ENCODE measurements around the gene TCF7L2.

The TCF7L2 gene

DNA sequence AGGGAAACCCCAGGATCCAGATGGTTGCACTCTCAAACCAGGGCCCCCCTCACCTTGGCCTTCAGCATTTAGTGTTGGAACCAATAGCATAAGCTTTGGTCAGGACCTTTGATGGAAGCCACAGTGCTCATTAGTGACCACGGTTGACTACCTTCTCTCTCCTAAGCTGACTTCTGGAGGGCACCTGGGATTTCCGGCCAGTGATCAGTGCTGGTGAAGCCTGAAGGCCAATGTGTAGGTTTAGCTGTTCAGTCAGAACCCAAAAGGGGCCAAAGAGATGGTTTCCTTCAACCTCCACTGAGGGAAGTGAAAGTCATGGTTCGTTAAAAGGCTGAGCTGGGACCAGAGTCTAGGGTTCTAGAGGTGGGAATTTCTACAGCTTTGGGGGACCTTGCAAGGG lies 46.4 kb downstream of the TCF7L2 start:
- DNase-seq (ENCODE audit: low read depth in 2 of 2) = no peak

DNA sequence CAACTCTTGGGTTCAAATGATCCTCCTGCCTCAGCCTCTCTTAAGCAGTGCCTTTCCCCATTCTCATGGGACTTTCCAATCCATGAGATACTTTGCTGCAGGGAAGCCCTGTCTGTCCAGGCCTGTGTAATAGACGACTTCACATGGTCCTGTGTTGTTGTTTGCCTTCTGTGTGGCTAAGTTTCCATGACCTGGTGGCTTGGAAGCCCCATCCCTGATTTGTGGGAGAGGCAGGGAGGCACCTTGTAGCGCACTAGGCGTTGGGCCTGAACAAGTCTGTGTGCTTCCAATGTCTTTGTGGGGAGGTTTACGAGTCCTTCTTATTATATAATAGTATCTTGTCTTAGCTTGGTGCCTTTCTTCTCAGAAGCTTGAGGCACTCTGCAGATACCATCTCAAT lies 49.1 kb downstream of the TCF7L2 start:
- DNase-seq (ENCODE audit: low read depth in 2 of 2) = no peak

DNA sequence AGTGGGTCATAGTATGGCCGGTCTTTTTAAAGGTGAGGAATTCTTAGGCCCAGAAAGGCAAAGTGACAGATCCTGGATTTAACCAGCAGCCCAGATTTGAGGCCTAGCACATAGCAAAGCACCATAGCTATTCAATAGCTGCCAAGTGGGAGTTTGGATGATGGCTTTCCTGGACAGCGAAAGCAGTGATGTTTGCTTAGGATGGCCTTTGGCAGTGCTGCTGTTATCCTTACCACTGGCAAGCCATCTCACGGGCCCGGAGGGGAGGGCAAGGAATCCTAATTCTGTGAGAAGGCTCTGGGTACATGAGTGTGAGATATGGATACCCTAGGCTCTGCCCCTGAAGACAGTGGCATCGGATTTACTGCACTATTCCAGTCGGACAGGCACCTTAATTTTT lies 50.4 kb downstream of the TCF7L2 start:
- DNase-seq (ENCODE audit: low read depth in 2 of 2) = no peak

DNA sequence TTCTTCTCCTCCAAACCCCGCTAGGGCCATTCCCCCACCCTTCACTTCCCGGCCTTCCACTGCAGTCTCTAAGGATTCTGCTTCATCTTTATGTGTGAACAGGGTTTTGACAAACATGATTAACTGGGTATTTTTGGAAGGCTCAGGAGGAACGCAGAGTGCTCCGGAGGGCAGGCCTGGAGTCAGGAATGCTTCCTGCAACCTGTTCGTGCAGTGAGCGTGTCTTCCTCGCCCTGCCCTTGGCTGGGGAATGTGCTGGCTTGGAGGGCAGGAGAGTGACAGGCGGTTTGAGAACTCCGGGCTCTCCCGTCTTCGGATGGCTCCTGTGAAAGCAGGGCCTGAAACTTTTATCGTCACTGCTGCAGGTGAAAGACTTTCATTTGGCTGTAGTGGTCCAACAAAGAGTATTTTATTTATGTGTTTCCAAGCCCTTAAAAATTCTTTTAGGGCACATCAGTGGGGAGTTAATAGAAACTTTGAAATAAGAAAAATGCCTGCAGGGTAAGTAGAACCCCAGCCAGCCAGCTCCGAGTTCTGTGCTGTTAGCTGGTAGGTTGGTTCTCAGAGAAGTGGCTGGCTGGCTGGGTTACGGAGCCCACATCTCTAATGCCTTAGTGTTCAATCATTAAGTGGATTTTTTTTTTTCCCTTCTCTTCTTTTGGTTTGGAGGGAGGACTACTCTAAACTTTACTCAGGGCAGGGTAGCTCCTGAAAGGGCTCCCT lies 51.0 kb downstream of the TCF7L2 start:
- DNase-seq (ENCODE audit: low read depth in 2 of 2) = no peak

DNA sequence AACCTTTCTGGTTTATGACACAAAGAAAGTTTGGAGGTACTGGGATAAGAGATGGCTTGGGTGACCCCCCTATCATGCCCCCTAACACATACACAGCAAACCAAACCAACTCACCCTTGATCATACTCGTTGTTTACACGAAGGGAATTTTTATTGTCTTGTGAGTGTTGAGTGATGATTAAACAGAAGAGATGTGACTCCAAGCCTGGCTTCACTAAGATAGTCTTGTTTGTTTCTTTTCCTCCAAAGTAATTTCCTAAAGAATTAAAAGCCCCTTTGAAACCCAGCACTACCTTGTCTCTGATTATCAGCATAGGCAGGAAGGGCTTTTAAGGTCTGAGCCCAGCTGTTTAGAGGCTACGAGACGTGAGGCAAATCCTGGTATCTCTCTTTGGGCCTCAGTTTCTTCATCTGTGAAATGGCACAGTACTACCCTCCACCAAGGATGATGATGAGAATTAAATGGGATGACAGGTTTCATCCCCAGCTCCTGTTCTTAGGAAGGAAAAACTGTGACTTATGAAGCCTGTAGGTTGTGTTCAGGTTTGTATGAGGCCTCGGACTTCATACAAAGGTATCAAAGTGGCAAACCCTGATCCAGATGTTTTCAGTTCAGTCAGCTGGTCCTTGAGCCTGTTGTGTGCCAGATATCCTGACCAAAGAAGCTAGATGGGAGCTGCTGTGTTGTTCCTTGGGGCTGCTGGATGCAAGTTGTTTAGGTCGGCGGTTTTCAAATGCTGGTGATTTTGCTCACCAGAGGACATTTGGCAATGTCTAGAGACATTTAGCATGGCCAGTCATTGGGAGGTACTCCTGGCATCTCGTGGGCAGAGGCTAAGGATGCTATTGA lies 51.8 kb downstream of the TCF7L2 start:
- no peak for DNase-seq (ENCODE audit: low read depth in 2 of 2)

DNA sequence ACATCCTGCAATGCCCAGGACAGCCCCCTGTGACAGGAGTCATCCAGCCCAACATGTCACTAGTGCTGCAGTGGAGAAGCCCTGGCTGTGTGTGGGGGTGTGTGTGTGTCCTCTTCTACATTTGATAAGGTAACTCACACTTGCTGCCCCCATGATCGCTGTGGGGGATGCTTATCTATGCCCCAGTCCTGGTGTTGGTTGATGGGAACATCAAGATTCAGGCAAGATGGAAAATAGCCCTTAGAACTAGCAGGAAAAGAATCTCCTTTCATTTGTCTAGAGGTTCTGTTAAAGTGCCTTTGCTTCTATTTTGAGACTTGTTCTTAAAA lies 52.4 kb downstream of the TCF7L2 start:
- no peak for DNase-seq (ENCODE audit: low read depth in 2 of 2)

DNA sequence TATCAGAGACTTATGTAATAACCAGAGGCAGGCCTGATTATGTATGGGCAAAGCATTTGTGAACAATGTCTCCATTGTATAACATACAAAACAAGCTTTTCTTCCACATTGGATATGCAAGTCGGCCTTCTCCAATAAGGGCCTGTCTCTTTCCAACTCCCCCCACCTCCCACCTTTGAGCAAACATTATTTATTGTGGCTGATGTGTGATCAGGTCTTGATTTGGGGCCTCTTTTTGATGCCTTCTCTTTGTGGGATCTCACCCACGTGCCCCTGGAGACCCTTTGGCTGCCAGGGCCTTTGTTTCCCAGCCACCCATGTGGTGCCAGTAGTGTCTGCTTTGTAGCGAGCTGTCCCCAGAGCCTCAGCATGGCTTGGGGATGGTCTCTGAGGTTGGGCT lies 53.0 kb downstream of the TCF7L2 start:
- no peak for DNase-seq (ENCODE audit: low read depth in 2 of 2)

DNA sequence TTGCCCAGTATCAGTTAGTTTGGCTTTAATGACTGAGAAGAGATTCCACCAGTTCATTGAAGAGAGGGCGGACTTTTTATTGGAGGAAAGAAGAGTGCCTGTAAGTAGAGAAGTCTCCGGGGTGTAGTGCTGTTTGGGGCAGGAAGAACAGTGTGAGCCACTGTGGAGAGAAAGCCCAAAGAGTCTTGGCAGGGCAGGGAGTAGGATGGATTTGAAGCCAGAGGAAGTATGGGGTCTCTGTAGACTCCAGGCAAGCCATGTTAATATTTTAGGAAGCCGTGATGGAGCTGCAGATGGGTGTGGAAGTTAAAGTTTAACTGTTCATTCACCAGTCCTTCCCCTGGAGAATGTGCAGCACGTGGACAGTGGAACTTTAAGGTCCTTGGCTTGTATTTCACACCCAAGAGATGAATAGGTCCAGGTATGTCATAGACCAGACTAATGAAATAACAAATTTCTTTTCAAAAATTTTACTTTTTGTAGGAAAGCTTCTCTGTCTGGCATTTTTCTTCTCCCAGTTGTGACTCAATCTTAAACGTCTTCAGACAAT lies 54.1 kb downstream of the TCF7L2 start:
- DNase-seq (ENCODE audit: low read depth in 2 of 2) = no peak

DNA sequence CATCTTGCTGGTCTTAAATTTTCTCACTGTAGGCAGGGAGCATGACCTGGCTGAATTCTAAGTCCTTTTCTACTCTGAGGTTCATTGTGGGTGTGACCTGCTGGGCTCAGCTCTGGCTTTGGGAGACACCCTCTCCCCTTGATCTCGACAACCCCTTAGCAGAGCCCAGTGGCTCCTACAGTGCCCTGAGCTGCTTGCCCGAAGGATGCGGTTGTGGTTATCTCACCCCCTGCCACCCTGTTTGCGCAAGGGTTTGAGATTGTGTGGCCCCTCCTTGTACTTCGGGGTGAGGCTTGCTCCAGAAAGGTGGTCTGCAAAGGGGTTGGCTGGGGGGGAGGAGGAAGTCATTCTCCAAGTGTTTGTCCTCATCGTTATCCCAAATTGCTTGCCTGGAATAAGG lies 55.3 kb downstream of the TCF7L2 start:
- DNase-seq (ENCODE audit: low read depth in 2 of 2) = no peak

DNA sequence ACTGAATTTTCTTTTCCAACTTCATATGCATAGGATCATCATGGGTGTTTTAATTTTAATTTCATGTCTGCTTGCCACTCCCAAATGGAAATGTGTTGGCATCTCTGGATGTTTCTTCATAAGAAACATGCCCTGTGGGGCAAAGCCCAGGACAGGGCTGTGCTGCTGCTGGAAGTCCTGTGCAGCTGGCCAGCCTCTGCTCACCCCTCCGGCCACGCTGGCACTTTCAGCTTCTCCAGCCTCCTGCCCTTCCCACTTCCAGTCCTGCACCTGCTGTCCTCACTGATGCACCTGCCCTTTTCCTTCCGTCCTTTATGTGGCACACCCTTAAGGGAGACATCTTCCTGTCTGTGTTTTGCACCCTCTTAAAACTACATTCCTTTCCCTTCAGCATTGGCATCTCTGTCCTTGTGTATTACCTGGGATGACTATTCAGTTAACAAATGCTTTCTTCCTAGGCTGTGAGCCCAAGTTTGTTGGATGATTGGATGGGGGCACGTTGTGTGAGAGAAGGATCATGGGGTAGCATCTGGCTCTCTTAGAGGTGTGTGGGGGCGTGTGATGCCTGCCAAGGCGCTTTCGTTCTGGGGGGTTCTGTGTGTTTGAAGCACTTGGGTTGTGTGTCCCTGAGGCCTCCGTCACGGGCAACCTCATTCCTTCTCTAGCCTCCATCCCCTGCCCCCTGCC lies 56.8 kb downstream of the TCF7L2 start:
- DNase-seq (ENCODE audit: low read depth in 2 of 2) = no peak

DNA sequence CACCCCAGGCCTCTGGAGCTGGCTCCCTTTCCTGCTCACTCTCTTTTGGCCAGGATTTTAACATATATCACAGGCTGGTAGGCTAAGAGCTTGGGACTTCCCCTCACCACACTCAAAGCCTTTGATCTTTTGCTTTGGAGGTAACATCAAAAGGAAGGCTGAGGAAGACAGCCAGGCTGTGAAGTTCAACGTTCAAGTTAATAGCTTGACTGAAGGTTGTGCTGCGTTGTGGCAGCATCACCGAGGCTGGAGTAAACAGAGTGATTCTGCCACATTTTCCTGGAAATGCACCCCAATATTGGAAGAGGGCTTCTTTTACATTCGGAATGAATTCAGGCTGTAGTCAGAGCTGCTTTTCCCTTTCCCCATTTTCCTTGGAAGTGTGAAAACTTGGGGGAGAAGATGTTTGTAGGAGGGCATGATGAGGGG lies 57.3 kb downstream of the TCF7L2 start:
- DNase-seq (ENCODE audit: low read depth in 2 of 2) = peak in 1 of 2 donors; percentile 5

DNA sequence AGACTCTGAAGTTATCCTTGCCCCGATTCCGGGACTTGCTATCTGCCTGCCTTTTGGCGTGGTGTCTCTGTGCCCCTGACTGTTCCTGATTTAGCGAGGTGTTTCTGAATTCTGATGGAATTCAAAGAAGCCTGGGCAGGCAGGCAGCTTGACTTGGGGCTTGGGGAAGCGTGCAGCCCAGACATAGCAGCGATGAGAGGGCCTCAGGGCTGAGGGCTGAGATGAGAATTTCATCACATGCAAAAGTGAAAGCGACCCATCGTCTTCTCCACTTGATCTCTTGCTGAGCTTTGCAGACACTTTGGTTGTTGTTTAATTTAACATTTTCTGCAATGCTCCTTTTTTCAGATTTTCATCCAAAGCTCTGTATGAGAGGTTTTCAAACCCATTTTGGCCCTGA lies 57.8 kb downstream of the TCF7L2 start:
- no peak for DNase-seq (ENCODE audit: low read depth in 2 of 2)

DNA sequence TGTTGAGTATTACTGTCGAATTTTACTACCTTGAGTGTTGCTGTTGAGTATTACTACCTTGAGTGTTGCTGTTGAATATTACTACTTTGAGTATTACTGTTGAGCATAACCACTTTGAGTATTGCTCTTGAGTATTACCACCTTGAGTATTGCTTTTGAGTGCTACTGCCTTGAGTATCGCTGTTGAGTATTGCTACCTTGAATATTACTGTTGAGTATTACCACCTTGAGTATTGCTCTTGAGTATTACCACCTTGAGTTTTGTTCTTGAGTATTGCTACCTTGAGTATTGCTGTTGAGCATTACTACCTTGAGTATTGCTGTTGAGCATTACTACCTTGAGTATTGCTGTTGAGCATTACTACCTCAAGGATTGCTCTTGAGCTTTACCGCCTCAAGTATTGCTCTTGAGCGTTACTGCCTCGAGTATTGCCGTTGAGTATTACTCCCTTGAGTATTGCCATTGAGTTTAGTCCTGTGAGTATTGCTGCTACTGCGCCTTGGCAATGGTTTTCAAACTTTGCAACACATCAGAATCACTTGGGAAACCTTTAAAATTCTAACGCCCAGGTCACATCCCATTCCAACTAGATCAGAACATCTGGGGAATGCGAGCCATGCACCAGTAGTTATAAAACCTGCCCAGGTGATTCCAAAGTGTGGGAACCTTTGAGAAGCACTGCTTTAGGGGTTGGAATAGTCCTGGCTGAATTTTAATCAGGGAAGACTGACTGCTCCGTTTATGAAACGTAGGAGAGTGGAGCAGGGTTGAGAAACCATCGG lies 61.7 kb downstream of the TCF7L2 start:
- no peak for DNase-seq (ENCODE audit: low read depth in 2 of 2)

DNA sequence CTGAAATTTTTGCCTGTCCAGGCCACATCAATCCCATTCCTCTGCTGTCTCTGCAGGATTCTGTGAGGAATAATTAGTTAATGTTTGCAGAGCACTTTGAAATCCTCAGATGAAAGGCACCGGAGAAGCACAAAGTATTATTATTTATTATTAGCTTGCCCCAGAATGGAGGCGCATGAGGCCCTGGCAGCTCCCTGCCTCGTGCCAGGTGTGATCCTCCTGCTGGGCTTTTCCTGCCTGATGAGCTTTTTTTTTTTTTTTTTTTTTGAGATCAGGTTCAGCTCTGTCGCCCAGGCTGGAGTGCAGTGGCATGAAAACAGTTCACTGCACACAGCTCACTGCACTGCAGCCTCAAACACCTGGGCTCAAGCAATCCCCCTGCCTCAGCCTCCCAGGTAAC lies 65.2 kb downstream of the TCF7L2 start:
- DNase-seq (ENCODE audit: low read depth in 2 of 2) = no peak

DNA sequence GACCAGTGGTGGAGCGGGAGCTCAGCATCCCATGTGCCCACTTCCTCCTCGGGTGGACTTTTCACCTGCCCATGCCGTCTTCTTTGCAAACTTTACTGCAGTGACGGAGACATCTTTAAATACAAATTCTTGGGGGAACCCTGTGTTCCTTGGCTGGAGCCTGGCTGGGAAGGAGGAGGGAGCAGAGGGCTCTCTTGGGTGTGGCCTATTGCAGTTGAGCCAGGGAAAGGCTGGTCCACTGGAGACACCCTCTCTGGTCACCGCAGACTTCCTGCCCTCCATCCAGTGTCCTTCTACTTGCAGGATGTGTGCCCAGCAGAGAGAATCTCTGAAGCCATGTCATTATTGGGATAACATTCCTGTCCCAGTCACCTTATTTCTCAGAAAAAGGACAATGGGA lies 67.3 kb downstream of the TCF7L2 start:
- DNase-seq (ENCODE audit: low read depth in 2 of 2) = no peak

DNA sequence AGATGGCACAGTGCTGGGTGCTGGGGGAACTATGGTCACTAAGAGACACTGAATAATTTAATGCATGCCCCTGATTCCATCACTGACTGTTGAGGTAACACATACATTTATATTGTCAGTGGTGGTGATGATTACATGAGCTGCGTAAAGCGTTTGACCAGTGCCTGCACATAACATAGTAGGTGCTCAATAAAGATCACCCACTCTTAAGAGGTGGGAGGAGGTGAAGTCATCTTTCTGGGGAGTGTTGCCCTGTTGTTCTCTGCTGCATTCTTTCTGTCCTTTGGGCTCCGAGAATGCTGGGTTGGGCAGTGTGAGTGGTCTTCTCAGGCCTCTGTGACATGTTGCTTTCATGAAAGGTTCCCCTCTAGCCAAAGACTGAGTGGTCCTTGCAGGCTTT lies 68.0 kb downstream of the TCF7L2 start:
- DNase-seq (ENCODE audit: low read depth in 2 of 2) = no peak

DNA sequence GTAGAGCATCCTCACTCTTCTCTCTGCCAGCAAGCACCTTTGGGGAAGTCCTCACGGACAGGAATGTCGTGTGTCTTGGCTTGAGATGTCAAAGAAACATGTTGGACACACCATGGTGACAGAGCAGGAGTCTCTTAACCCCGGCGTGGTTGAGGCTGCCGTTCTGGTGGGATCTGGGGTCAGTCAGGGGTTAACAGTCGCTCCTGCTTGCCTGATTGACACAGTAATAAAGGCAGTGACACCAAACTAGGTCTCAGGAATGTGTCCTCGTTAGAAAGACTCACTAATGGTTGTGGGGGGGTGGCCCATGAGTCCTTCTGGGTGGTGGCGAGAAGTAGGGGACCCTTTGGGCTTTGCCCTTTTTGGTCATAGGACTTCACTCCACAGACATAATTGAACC lies 69.0 kb downstream of the TCF7L2 start:
- no peak for DNase-seq (ENCODE audit: low read depth in 2 of 2)

DNA sequence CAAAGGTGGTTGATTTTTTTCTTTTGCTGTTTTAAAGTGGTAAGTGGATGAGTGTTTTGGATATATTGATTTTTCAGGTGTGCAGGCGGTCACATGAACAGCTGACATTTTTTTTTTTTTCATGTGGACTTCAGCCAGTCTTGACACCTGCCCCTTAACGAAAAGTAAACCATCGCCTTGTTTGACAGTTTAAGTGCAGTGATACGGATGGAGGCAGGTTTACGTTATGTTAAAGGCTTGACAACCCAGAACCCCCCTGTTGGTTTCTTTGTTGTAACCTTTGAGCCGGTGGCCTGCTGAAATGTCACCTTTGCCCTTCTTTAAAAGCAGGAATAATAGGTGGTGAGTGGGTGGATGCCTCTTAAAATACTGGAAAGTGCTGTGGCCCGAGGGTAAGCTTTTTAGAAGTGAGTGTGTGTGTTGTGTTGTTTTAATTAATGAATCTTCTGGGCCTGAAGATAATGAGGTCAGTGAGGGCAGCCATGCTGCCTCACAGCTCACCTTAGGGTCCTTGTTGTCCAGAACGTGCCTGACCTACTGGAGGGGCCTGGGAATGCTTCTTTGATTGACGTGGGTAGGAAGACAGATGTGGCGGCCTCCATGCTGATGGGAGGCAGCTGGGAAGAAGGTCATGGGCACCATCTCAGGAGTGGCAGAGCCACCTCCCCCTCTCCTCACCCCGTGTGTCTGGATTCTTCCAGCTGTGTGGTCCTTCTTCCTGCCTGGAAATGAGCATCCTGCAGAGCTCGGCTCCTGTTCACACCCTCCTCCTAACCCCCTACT lies 69.8 kb downstream of the TCF7L2 start:
- no peak for DNase-seq (ENCODE audit: low read depth in 2 of 2)

DNA sequence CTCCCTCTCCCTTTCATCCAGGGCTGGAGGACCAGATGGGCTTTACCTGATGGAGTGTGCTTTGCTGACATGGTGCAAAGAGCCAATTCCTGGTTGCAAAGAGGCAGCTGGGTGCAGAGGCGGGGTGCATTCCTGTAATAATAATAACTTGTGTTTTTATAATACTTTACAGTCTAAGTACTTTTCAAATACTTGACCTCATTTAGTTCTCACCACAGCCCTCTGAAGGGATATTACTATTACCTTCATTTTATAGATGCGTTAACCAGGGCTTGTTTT lies 70.4 kb downstream of the TCF7L2 start:
- DNase-seq (ENCODE audit: low read depth in 2 of 2) = no peak

DNA sequence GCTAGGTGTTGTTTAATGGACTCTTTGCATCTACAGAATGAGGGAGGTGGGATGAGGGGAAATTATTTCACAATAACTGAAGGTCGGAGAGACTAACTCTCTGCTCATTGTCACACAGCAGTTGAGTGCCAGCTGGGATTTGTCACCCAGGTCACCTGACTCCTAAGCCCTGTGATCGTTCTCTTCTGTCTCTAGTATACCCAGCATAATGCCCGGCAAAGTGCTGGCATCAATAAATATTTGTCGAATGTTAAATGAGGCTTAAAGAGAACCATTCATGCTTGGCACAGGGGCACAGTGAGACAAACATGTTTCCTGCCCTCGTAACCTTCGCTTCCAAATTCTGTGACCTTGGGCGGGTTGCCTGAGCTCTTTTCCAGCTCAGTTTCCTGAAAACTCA lies 70.8 kb downstream of the TCF7L2 start:
- DNase-seq (ENCODE audit: low read depth in 2 of 2) = no peak

Data from stimulated activated CD4-positive, alpha-beta T cell treated with anti-CD3 and anti-CD28 coated beads, Interleukin-1b, Interleukin-23, amount 100 ng/mL, for 4 hours (primary cell).